ENCODE data around the gene WDR33.

DNA sequence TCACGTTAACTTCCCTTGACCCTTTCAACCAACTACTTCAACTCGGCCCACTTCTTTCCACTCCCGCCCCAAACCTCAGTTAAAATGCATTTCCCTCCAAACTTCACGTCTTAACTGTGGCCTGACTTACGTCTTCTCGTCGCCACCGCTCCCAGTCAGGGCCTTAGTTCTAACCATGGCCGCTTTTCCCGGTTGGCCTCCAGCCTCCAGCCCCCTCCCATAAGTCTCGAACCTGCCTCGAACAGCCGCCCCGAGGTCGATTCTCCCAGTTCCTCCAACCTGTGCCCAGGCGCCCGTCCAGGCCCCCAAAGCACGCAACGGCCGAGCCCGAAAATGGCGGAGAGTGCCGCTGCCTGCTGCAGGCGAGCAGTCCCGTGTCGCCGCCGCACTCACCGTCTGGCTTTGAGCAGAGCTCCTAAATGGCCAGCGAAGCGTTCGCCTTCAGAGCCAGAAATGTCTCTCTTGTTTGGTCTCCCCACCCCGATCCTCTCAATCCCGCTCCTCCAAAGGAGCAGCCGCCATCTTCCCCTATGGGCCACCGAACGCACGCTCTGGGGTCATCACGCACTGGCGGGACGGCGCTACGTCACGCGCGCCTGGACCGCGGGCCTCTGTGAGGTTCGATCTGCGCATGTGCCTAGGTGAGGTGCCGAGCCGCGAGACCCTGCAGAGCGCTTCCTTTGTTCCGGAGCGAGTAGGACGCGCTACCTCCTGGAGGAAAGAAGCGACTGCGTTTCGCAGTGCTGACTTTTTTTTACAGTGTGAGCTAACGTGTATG, at the start of gene WDR33:
- TF ChIP-seq, protein P1, sequence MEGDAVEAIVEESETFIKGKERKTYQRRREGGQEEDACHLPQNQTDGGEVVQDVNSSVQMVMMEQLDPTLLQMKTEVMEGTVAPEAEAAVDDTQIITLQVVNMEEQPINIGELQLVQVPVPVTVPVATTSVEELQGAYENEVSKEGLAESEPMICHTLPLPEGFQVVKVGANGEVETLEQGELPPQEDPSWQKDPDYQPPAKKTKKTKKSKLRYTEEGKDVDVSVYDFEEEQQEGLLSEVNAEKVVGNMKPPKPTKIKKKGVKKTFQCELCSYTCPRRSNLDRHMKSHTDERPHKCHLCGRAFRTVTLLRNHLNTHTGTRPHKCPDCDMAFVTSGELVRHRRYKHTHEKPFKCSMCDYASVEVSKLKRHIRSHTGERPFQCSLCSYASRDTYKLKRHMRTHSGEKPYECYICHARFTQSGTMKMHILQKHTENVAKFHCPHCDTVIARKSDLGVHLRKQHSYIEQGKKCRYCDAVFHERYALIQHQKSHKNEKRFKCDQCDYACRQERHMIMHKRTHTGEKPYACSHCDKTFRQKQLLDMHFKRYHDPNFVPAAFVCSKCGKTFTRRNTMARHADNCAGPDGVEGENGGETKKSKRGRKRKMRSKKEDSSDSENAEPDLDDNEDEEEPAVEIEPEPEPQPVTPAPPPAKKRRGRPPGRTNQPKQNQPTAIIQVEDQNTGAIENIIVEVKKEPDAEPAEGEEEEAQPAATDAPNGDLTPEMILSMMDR (IDR thresholded peaks at IDR 0.05), result peak in 1 of 3 donors; percentile 35
- TF ChIP-seq POLR2A (IDR thresholded peaks at IDR 0.05), result peak; percentile 75
